Upper lobe of left lung (tissue), 6 donors: Measurements from ENCODE around the gene KLK2. TPM values are rescaled to one million over a fixed set of nuclear protein-coding genes. Genes with fewer than 3 reads are reported as not detected.
A peak's percentile ranks its signal among the peaks of the same experiment; 100 is the strongest.

ENCODE experiments used
- ATAC-seq, 2 donors: fragments of 200-7000 bp; cut with Tn5 transposase; one replicate each; pipeline ENCODE4 v1.9.1; 2022; ENCODE audit warnings: mild to moderate bottlenecking in 2 of 2, moderate library complexity in 2 of 2; ENCODE audit not compliant: low FRiP score in 2 of 2
- DNase-seq, 2 donors: peaks; one replicate each; pipeline ENCODE4 v3.0.0-alpha.2; 2019 to 2020
- H3K27ac ChIP-seq, 4 donors: fragments of 200-600 bp; sonication (generic); one replicate each; pipeline ENCODE4 v1.5.1; 2016 to 2019
- H3K27me3 ChIP-seq, 4 donors: fragments of 200-600 bp; sonication (generic); one replicate each; pipeline ENCODE4 v1.5.1; 2017 to 2019
- H3K36me3 ChIP-seq, 4 donors: fragments of 200-600 bp; sonication (generic); one replicate each; pipeline ENCODE4 v1.5.1; 2016 to 2019
- H3K4me1 ChIP-seq, 4 donors: fragments of 200-600 bp; sonication (generic); one replicate each; pipeline ENCODE4 v1.5.1; 2018 to 2019
- H3K4me3 ChIP-seq, 4 donors: fragments of 200-600 bp; sonication (generic); one replicate each; pipeline ENCODE4 v1.5.1; 2017 to 2019; ENCODE audit warnings: mild to moderate bottlenecking in 2 of 4, moderate library complexity in 1 of 4
- H3K9me3 ChIP-seq, 4 donors: fragments of 200-600 bp; sonication (generic); one replicate each; pipeline ENCODE4 v1.5.1; 2018 to 2019
- EP300 ChIP-seq, 4 donors: sonication (generic); formaldehyde crosslinking; IDR thresholded peaks; one replicate each; pipeline ENCODE4 v1.5.1; 2017; ENCODE audit warnings: antibody characterized with exemption in 4 of 4, control low read depth in 2 of 4
- POLR2A ChIP-seq, 4 donors: fragments of 450-650 bp; IDR thresholded peaks; one replicate each; pipeline ENCODE4 v1.5.1; 2016 to 2017; ENCODE audit warnings: antibody characterized with exemption in 4 of 4, mild to moderate bottlenecking in 2 of 4
- POLR2AphosphoS5 ChIP-seq, 2 donors: sonication (generic); formaldehyde crosslinking; IDR thresholded peaks; one replicate each; pipeline ENCODE4 v1.5.1; 2017; ENCODE audit warnings: antibody characterized with exemption in 2 of 2
- WGBS, 2 donors: methylation state at CpG; one replicate each; pipeline ENCODE4 v1.1.5; 2017 to 2018; 5-methylcytosine and 5-hydroxymethylcytosine counted together
- total RNA-seq, 6 donors: library from RNA; depleted of rRNA in 4 of 6; stranded (reverse); fragments of >200 nt in 4 of 6; gene quantifications; one replicate each; pipeline versions ENCODE4 v1.1.0 to v1.2.1, GENCODE V29; 2016 to 2021
- TF ChIP-seq, protein P1 (sequence below), 6 experiments: fragments of 450-650 bp in 4 of 6; fragments of 200-600 bp in 2 of 6; sonication (generic) in 2 of 6; IDR thresholded peaks; one replicate each; pipeline ENCODE4 v1.5.1; 2016 to 2019; ENCODE audit warnings: antibody characterized with exemption in 6 of 6
- donor health status: DM: no; HTN: no; CAD: no; lungs with moderate emphysema.
- donor health status: DM: no; HTN: yes; CAD: no; lungs with severe emphysema.

Gene KLK2
- total RNA-seq, 6 donors from 2014 or later: not detected

DNA sequence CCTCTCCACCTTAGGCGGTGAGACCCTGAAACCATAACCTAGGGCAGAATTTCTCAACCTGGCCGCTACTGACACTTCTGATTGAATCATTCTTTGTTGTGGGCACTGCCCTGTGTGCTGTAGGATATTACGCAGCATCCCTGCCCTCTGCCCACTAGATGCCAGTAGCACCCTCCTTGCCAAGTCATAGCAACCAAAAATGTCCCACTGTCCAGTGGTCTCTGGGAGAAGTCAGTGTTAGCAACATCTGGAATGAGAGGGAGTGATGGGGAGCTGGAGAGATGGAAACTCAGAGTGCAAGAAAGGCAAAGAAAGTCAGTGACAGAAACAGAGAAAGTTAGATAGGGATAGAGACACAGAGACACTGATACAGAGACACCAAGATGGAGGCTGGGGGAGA lies 24.4 kb downstream of the KLK2 start:
- 74 to 87% methylated on average over 3 of the region's 3 CpGs for WGBS, 2 donors
- no peaks in the 10 kb centered on the region for H3K36me3 ChIP-seq
- H3K4me1 ChIP-seq: no peaks in the 10 kb centered on the region
- H3K9me3 ChIP-seq: no peaks in the 10 kb centered on the region
- no peak overlapping the region for H3K27ac ChIP-seq
- TF ChIP-seq EP300 (IDR thresholded peaks at IDR 0.05): no peak
- TF ChIP-seq, protein P1, sequence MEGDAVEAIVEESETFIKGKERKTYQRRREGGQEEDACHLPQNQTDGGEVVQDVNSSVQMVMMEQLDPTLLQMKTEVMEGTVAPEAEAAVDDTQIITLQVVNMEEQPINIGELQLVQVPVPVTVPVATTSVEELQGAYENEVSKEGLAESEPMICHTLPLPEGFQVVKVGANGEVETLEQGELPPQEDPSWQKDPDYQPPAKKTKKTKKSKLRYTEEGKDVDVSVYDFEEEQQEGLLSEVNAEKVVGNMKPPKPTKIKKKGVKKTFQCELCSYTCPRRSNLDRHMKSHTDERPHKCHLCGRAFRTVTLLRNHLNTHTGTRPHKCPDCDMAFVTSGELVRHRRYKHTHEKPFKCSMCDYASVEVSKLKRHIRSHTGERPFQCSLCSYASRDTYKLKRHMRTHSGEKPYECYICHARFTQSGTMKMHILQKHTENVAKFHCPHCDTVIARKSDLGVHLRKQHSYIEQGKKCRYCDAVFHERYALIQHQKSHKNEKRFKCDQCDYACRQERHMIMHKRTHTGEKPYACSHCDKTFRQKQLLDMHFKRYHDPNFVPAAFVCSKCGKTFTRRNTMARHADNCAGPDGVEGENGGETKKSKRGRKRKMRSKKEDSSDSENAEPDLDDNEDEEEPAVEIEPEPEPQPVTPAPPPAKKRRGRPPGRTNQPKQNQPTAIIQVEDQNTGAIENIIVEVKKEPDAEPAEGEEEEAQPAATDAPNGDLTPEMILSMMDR (IDR thresholded peaks at IDR 0.05): no peak
- no peak for TF ChIP-seq POLR2A (IDR thresholded peaks at IDR 0.05)
- no peak for TF ChIP-seq POLR2AphosphoS5 (IDR thresholded peaks at IDR 0.05)
- ATAC-seq (peak in 1 of 2 donors; percentile 6), DNase-seq (no peak)
- no peaks in the 10 kb centered on the region for H3K27me3 ChIP-seq
- H3K4me3 ChIP-seq: no peak overlapping the region

DNA sequence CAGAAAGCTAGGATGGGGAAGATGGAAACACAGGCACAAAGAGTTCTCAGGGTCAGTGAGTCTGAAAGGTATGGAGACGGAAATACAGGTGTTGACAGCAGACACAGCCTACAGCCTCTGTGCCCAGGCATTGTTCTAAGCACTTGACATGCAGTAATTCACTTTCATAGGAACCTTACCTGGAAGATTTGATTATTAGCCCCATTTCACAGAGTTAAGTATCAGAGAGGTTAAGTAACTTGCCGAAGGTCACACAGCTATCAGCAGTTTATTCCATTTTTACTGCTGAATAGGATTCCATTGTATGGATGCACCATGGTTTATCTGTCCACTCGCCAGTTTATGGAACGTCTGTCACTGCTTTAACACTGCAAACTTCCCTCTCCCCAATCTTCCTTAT lies 24.8 kb downstream of the KLK2 start:
- DNase-seq (no peak), ATAC-seq (no peak)
- H3K4me1 ChIP-seq: no peaks in the 10 kb centered on the region
- TF ChIP-seq, protein P1 (IDR thresholded peaks at IDR 0.05): no peak
- TF ChIP-seq POLR2A (IDR thresholded peaks at IDR 0.05): no peak
- no peak for TF ChIP-seq POLR2AphosphoS5 (IDR thresholded peaks at IDR 0.05)
- TF ChIP-seq EP300 (IDR thresholded peaks at IDR 0.05): no peak
- H3K36me3 ChIP-seq: no peaks in the 10 kb centered on the region
- WGBS, 2 donors: 75 to 88% methylated on average over 4 of the region's 4 CpGs
- H3K27me3 ChIP-seq: no peaks in the 10 kb centered on the region
- no peak overlapping the region for H3K27ac ChIP-seq
- no peaks in the 10 kb centered on the region for H3K9me3 ChIP-seq
- H3K4me3 ChIP-seq: no peak overlapping the region

DNA sequence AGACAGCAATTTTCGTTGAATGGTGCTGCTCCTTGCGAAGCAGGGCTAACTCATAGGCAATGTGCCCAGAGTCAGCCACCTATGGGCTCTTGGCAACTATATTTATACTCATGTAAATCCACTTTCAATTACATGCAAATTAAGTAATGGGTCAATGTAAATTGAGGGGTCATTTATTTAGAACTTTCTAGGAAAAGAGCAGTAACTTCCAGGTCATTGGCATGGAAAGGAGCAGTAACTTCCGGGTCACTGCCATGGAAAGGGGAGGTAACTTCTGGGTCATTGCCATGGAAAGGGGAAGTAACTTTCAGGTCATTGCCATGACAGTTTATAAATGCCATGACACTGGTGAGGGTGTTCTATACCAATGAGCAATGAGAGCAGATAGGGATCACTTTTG lies 26.3 kb downstream of the KLK2 start:
- Histone ChIP-seq H3K4me1 (no peaks in the 10 kb centered on the region), H3K27ac (no peak overlapping the region), H3K27me3 (no peaks in the 10 kb centered on the region), H3K9me3 (no peaks in the 10 kb centered on the region), H3K36me3 (no peaks in the 10 kb centered on the region), H3K4me3 (no peak overlapping the region)
- TF ChIP-seq EP300 (IDR thresholded peaks at IDR 0.05) (no peak), POLR2AphosphoS5 (IDR thresholded peaks at IDR 0.05) (no peak), POLR2A (IDR thresholded peaks at IDR 0.05) (no peak)
- TF ChIP-seq, protein P1 (IDR thresholded peaks at IDR 0.05): no peak
- DNase-seq (no peak), ATAC-seq (no peak)
- WGBS, 2 donors: 67 to 79% methylated on average over 3 of the region's 3 CpGs

DNA sequence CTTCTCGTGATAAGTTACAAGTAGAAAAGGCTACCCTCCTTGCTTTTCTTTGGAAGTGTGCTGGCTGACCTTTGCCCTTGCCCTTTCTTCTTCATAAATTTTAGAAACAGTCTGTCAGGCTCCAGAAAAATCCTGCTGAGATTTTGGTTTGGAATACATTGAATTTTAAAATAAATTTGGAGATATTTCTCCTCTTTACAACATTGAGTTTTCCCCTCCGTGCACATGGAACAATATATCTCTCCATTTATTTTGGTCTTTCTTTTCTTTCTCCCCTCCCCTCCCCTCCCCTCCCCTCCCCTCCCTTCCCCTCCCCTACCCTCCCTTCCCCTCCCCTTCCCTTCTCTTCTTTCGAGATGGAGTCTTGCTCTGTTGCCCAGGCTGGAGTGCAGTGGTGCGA lies 29.4 kb downstream of the KLK2 start:
- DNase-seq: no peak
- Histone ChIP-seq H3K36me3 (no peaks in the 10 kb centered on the region), H3K4me3 (no peak overlapping the region), H3K27me3 (no peaks in the 10 kb centered on the region), H3K4me1 (no peaks in the 10 kb centered on the region), H3K9me3 (no peaks in the 10 kb centered on the region), H3K27ac (no peak overlapping the region)
- TF ChIP-seq EP300 (IDR thresholded peaks at IDR 0.05) (no peak), POLR2A (IDR thresholded peaks at IDR 0.05) (no peak), POLR2AphosphoS5 (IDR thresholded peaks at IDR 0.05) (no peak)
- TF ChIP-seq, protein P1 (IDR thresholded peaks at IDR 0.05): no peak
- WGBS, 2 donors: 64 to 75% methylated on average over 3 to 4 of the region's 4 CpGs
- ATAC-seq: no peak

DNA sequence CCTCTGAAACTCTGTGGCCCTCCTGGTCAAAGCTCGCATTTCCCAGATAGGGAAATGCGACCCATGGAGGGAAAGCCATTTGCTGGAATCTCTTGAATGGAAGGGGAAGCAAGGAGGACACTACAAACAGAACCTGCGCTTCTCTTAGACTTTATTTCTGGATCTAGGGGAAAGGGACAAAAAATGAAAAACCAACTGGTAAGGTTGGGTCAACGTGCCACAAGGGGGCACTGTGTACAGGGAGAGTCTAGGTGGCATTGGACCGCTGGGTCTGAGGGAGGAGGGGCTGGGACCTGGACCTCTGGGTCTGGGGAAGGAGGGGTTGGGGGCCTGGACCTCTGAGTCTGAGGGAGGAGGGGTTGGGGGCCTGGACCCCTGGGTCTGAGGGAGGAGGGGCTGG lies 33.0 kb downstream of the KLK2 start:
- Histone ChIP-seq H3K36me3 (no peaks in the 10 kb centered on the region), H3K27me3 (peaks cover 0 to 20% (median 10%) of the 10 kb centered on the region in 4 donors), H3K4me1 (peaks cover 0 to 9% (median 6%) of the 10 kb centered on the region in 4 donors), H3K27ac (no peak overlapping the region), H3K9me3 (no peaks in the 10 kb centered on the region), H3K4me3 (no peak overlapping the region)
- ATAC-seq (no peak), DNase-seq (no peak)
- TF ChIP-seq, protein P1 (IDR thresholded peaks at IDR 0.05): peak in 2 of 6 experiments; percentile 9 to 12
- TF ChIP-seq POLR2AphosphoS5 (IDR thresholded peaks at IDR 0.05): no peak
- 15 to 25% methylated on average over 5 of the region's 5 CpGs for WGBS, 2 donors
